ENCODE data around the gene FTH1.

Gene FTH1

GRCh38 chr11:61967116-61967923 lies at the start of gene FTH1:
Gene FTH1, minus strand, starts transcription at chr11:61967634. Its CDS starts 209 bp downstream, at chr11:61967425.
- Histone ChIP-seq H4K20me1 (ENCODE audit: control insufficient read depth, insufficient read depth, low read depth, low read length) (peaks cover 34% of the 10 kb centered on the region), H3K36me3 (ENCODE audit: control insufficient read depth, low read length) (peaks cover 46% of the 10 kb centered on the region), H3K27me3 (ENCODE audit: control insufficient read depth, low read length) (no peaks in the 10 kb centered on the region), H3K4me3 (ENCODE audit: low read length) (peak within 1 kb of the TSS; percentile 98), H3K4me2 (ENCODE audit: low read length) (peak within 1 kb of the TSS; percentile 73), H3F3A (ENCODE audit: control insufficient read depth, insufficient read depth) (peaks cover 29% of the 10 kb centered on the region), H3K4me1 (ENCODE audit: control insufficient read depth, low read length) (peaks cover 76% of the 10 kb centered on the region), H3K9me2 (replicated peaks; ENCODE audit: control insufficient read depth, low read length) (no peaks in the 10 kb centered on the region), H3K27ac (ENCODE audit: low read depth, low read length) (peak within 1 kb of the TSS; percentile 74), H3K79me2 (ENCODE audit: control insufficient read depth, low read length) (peaks cover 26% of the 10 kb centered on the region), H3K9me3 (ENCODE audit: control insufficient read depth, insufficient read depth, low read length) (no peaks in the 10 kb centered on the region)
- TF ChIP-seq EZH2phosphoT487 (IDR thresholded peaks at IDR 0.05; ENCODE audit: borderline replicate concordance, low read length) = no peak

DNA sequence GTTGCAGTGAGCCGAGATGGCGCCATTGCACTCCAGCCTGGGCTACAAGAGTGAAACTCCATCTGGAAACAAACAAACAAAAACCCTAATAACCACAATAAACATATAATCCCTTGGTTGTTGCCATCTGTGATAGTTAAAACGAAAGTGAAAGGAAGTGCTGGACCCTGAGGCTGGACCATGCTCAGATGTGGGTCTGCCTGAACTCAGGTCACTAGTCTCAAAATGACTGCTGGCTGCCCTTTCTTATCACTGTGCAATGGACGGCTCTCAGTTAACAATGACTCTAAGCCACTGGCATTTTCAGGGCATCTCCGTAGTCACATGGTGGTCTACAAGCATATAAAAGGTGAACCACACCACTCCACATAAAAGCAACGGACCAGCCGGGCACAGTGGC lies 48.2 kb upstream of the FTH1 start:
- no peak overlapping the region for H3K4me3 ChIP-seq (ENCODE audit: low read length)
- no peaks in the 10 kb centered on the region for H3K79me2 ChIP-seq (ENCODE audit: control insufficient read depth, low read length)
- H3K27ac ChIP-seq (ENCODE audit: low read depth, low read length) = no peak overlapping the region
- no peaks in the 10 kb centered on the region for H3F3A ChIP-seq (ENCODE audit: control insufficient read depth, insufficient read depth)
- H3K27me3 ChIP-seq (ENCODE audit: control insufficient read depth, low read length) = no peaks in the 10 kb centered on the region
- TF ChIP-seq CTCF (IDR thresholded peaks at IDR 0.05; ENCODE audit: low read depth, low read length, poor library complexity, severe bottlenecking) (no peak), EZH2phosphoT487 (IDR thresholded peaks at IDR 0.05; ENCODE audit: borderline replicate concordance, low read length) (no peak)
- H3K4me1 ChIP-seq (ENCODE audit: control insufficient read depth, low read length) = no peaks in the 10 kb centered on the region
- H4K20me1 ChIP-seq (ENCODE audit: control insufficient read depth, insufficient read depth, low read depth, low read length) = no peaks in the 10 kb centered on the region
- no peak overlapping the region for H3K4me2 ChIP-seq (ENCODE audit: low read length)
- peaks cover under 1% of the 10 kb centered on the region; the same call in 1 of the 2 replicates for H3K9me3 ChIP-seq (ENCODE audit: control insufficient read depth, insufficient read depth, low read length)
- no peaks in the 10 kb centered on the region for H3K9me2 ChIP-seq (replicated peaks; ENCODE audit: control insufficient read depth, low read length)
- no peaks in the 10 kb centered on the region for H3K36me3 ChIP-seq (ENCODE audit: control insufficient read depth, low read length)

DNA sequence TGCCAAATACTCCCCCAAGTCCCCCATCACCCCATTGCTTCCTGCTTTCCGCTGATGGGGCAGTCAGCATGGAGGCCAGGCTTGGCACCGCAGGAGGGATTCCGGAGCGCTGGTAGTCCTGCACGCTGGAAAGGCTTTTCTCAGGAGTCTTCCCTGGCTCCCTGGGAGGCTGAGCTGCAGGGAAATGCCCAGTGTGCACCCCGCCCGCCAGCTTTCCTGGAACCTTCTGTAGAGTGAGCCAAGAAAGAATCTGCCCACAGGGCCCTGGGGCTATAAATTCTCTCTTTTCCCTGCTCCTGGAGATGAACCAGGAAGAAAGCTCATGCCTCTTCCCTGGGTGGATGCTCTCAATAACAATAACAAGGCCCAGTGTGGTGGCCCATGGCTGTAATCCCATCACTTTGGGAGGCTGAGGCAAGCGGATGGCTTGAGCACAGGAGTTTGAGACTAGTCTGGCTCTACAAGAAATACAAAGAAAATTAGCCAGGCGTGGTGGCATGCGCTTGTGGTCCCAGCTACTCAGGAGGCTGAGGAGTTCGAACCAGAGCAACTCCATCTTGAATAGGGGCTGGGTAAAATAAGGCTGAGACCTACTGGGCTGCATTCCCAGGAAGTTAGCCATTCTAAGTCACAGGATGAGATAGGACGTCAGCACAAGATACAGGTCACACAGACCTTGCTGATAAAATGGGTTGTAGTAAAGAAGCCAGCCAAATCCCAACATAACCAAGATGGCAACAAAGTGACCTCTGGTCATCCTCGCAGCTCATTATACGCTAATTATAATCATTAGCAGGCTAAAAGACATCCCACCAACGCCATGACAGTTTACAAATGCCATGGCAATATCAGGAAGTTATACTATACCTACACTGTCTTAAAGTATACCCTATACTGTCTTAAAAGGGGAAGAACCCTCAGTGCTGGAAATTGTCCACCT lies 46.4 kb upstream of the FTH1 start:
- no peaks in the 10 kb centered on the region for H3K4me1 ChIP-seq (ENCODE audit: control insufficient read depth, low read length)
- no peaks in the 10 kb centered on the region for H3K27me3 ChIP-seq (ENCODE audit: control insufficient read depth, low read length)
- H3K27ac ChIP-seq (ENCODE audit: low read depth, low read length) = no peak overlapping the region
- no peaks in the 10 kb centered on the region for H3K9me2 ChIP-seq (replicated peaks; ENCODE audit: control insufficient read depth, low read length)
- TF ChIP-seq EZH2phosphoT487 (IDR thresholded peaks at IDR 0.05; ENCODE audit: borderline replicate concordance, low read length) (no peak), CTCF (IDR thresholded peaks at IDR 0.05; ENCODE audit: low read depth, low read length, poor library complexity, severe bottlenecking) (no peak)
- H3F3A ChIP-seq (ENCODE audit: control insufficient read depth, insufficient read depth) = no peaks in the 10 kb centered on the region
- no peaks in the 10 kb centered on the region for H4K20me1 ChIP-seq (ENCODE audit: control insufficient read depth, insufficient read depth, low read depth, low read length)
- no peaks in the 10 kb centered on the region for H3K79me2 ChIP-seq (ENCODE audit: control insufficient read depth, low read length)
- H3K4me3 ChIP-seq (ENCODE audit: low read length) = no peak overlapping the region
- no peaks in the 10 kb centered on the region for H3K36me3 ChIP-seq (ENCODE audit: control insufficient read depth, low read length)
- H3K4me2 ChIP-seq (ENCODE audit: low read length) = no peak overlapping the region
- H3K9me3 ChIP-seq (ENCODE audit: control insufficient read depth, insufficient read depth, low read length) = no peaks in the 10 kb centered on the region

All from DOHH2 (cell line).